Activated T-cell treated with anti-CD3 and anti-CD28 coated beads, Interleukin-2, amount 50 U/mL, for 1 hour (primary cell): Measurements from ENCODE around the gene SLC22A4.

Experiments
- DNase-seq: peaks from one replicate; pipeline ENCODE4 v3.0.0-alpha.2; 2020

Gene SLC22A4

DNA sequence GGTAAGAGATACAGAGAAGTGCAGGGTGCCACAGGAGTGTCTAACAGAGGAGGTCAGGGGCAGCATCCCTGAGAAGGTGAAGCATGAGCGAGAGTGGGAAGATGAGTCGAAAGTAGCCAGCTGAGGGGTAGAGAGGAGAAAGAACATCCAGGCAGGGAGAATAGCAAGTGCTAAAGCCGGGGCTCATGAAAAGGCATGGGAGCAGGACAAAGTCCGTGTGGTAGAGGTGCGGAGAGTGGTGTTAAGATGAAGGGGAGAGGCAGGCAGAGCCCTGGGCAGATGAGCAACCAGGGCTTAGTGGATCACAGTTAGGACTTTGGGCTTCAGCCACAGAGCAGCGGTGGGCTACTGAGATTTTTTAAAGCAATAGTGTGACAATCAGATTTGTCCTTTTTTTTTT lies 85.9 kb downstream of the SLC22A4 start:
- no peak for DNase-seq

DNA sequence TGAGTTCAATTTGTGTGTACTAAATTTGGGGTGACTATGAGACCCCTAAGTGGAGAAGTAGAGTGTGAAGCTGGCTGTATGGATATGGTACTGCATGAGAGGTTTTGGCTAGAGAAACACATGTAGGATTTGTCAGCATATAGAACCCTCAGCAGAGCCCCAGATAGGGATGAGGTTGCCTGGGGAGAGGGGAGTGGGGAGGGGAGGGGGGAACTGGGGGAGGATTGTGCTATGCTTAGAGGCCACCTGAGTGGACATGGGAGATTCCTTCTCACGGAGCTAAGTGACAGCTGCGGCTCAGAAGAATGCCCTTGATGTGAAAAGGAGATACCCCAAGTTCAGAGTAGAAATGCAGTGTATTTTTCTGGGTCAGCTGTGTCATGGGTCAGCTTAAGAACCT lies 86.5 kb downstream of the SLC22A4 start:
- DNase-seq, result no peak

DNA sequence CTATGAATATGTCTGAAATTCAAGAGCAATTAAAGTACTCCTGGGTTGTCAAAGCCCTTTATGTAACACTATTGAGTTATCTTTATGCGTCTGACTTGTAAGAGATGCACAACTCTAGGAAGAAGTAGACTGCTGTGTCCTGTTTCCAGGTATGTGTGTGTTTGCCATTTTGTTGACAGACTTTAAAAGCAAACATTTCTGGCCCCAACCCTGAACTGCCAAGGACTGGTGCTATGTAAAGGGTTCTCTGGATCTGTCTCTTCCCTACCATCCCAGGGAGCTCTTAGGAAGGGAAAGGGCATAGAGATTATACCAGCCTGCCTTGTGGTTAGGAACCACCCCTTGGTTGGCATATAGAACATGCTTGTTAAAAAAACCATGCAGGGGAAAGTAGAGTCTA lies 87.4 kb downstream of the SLC22A4 start:
- no peak for DNase-seq

DNA sequence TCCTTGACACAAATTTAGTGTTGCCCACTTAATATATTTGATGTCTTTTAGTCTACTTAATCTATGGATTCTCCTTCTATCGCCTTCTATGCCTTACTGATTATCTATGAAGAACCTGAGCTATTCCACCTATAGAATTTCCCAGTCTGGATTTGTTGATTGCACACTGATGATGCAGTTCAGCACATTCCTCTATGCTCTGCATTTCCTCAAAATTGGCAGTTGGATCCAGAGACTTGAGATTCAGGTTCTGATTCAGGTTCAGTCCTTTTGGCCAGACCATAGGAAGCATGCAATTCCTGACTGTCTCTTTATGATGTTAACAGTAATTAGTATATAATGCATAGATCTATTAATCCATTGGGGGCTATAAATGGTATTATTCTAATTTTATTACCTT lies 89.1 kb downstream of the SLC22A4 start:
- DNase-seq, result no peak

DNA sequence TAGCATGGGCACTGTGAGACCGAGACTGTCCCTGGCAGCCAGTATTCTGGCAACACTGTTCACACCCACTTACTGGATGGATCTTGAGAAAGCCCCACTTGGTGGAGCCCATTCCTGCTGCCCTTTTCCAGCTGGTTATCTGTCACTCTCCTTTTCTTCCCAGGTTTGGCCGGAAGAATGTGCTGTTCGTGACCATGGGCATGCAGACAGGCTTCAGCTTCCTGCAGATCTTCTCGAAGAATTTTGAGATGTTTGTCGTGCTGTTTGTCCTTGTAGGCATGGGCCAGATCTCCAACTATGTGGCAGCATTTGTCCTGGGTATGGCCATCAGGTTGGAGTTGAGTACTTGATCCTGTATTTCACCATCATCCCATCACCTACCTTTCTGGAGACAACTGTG lies 89.8 kb downstream of the SLC22A4 start:
- DNase-seq, result no peak

DNA sequence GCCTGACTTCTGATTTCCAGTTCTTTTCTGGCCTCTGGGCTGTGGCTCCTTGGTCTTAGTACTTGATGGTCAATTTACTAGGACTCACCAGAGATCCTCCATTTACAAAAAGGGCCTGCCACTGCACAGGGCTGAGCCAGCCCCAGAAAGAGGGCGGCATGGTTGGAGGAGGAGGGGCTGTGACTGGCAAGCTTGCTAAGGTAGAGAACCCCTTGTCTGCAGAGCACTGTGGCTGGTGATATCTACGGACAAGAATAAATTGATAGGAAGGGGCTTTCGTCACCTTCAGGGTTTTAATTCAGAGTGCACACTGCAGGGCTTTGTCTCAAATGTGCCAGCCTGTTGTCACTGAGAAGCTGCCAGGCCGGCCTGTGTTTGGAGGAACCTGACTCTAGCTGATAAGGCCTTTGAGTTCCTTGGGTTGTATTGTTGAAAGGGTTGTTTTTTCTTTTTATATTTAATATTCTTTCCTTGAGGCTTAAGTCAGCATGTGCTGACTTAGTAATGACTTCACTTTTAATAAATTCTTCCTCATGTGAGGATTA lies 90.4 kb downstream of the SLC22A4 start:
- no peak for DNase-seq

DNA sequence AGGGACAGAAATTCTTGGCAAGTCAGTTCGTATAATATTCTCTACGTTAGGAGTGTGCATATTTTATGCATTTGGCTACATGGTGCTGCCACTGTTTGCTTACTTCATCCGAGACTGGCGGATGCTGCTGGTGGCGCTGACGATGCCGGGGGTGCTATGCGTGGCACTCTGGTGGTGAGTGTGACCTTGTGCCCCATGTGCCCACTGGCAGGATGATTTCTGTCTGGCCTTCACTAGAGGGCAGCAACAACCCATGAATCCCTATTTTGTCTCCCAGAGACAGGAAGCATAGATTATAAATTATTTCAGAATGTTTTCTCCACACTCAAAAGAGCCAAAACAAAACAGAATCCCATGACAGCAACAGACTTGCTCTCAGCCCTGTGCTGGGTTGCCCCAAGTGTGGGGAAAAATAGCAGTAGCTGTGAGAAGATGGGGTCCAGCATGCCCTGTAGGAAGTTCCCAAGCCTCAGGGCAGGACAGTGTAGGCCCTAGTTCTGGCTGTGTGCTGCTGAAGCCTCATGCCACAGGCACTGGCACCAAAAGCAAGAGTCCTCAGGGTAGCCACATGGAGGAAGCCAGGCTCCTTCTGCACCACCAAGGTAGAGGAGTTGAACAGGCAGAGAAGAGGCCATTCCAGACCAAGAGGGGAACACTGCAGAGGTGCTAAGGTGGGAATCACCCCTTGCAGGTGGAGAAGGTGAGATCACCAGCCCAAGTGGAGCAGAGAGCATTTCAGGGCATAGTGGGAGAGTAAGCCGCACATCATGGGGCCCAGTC lies 91.3 kb downstream of the SLC22A4 start:
- peak; percentile 64 for DNase-seq

DNA sequence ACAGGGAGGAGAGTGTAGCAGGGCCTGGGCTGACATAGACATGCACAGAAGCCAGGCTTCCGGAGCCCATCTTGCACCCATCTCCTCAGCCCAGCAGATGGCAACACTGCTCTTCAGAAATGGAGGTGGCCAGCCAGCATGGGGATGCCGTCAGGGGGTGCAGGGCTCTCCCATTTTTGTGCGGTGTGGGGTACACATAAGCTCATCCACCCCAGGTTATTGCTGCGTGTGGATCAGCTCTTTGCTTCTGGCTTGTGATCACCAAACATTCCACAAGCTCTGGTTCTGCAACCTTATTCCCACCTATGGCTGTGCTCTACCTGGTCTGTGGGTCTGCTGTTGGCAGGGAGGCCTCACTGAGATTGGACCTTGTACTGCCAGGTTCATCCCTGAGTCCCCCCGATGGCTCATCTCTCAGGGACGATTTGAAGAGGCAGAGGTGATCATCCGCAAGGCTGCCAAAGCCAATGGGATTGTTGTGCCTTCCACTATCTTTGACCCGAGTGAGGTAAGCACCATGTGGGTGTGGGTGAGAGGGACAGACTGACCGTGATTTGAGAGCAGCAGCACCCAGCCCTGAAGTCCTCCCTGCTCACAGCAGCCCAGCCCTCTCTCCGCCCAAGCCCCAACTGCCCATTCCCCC lies 92.6 kb downstream of the SLC22A4 start:
- peak; percentile 79 for DNase-seq

DNA sequence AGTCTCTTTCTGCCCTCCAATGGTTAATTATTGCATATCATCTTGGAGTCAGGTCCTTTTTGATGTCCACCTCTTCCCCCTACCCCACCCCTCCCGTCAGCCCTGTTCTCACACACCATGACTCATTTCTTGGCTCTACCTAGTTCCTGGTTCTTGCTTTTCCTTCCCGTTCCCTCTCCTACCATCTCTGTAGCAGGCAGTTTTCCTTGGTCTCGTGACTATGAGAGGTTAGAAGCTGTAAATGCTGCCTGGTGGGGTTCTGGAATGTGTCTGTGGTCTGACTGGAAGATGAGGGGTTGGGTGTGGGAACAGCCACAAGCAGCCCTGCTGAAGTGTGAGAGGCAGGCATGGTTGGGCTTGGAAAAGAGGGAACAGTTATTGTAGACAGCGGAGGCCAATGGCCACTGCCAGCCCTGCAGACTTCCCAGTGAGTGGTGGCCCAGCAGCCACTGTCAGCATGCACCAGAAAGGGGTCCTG lies 93.5 kb downstream of the SLC22A4 start:
- no peak for DNase-seq

DNA sequence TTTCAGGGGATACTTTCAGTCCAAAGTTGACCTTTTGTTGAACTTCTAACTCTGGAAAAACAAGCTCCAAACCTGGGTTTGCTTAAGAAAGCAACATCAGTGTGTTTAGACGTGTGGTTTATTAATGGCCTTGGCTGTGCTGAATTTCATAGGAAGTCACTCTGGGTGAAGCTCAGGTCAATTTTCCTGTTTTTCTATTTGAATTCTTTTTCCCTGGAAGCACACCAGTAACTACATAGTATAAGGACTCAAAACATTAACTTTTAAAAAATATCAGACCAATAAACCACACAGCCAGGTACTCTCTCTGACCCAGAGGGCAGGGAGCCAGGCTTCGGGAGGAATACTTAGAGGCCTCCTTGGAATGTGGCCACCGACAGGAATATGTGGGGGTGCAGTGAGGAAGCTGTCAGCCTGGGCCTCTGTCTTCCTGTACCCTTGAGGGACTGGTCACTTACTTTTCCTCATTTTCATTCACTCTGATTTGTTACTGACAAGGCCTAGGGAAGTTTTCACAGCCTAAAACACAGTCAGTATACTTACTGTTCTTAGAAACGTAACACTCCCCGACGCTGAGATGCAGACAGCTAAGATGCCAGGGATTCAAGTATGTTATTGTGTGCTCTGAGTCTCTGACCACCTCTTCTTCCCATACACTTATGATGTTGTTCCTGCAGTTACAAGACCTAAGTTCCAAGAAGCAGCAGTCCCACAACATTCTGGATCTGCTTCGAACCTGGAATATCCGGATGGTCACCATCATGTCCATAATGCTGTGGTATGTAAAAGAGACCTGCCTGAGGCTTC lies 94.3 kb downstream of the SLC22A4 start:
- no peak for DNase-seq

DNA sequence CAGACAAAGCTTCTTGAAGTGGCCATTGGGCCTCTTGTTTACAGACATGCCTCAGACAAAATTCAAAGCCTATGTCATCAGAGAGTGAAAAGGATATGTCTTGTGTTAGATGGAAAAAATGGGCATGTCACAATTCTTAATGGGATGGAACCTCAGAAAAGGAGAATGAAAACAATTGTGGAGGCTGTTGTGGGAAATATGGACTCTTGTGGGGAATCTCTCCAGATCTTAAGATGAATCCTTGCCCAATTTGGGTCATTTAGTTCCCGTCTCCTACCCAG lies 94.8 kb downstream of the SLC22A4 start:
- no peak for DNase-seq

DNA sequence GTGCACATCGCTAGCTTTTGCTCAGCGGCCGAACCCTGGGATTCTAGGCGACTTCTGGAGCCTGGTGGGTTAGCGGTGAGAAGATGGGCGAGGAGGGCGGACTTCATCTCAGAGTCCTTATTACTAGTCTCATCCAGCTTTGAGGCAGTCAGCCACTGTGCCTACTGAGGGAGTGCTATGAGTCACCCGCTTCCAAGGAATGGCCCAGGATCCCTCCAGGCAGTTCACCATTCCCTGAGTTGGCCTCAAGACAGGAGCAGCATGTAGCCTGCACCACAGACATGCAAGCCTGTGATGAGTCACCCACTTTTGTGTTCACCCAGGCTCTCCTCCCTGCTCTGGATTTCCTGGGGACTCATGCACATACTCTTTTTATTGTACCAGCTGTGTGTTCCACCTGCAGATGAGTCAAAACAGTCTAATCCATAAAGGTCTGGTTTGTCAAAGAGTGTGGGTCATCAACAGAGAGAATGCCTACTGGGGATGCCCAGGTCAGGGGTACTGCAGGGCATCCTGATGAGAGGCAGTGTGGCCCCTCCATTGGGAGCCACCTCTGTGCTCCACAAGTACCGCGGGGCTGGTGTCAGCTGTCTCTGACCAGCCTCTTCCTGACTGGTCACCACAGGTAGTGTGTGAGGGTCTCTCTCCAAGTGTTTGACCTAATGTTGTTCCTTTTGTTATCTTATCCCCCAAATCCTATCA lies 95.5 kb downstream of the SLC22A4 start:
- DNase-seq, result no peak

DNA sequence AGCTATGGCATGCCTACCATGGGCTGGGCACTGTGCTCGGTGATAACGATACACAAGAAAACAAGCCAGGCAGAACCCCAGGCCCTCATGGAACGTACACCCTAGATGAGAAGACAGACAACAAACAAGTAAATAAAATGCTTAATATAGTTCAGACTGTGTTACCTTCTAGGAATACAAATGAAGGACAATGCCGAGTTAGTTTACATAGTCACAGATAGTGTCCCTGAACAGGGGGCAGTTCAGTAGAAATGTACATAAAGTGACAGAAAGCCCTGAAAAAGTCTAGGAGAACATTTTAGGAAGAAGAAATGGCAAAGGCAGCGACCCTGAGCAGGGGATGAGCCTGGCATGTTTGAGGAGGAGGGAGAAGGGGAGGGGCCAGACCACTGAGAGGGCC lies 97.1 kb downstream of the SLC22A4 start:
- DNase-seq, result no peak

DNA sequence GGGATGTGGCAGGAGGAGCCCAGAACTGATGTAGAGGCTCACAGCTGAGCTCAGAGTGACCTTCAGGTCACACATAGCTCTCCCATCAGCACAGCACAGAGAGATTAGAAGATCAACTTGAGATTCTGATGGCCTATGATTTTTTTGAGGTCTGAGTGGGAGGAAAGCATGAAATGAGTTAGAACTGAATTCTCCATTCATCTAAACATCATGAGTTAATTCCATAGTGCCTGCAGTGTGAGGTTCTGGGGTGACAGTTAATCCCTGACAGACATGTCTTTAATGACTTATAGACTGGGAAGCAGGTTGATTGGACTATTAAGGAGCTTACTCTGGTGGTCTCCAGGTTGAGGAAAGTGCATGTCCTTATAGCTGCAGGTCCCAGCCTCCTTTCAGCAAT lies 97.7 kb downstream of the SLC22A4 start:
- DNase-seq, result no peak

DNA sequence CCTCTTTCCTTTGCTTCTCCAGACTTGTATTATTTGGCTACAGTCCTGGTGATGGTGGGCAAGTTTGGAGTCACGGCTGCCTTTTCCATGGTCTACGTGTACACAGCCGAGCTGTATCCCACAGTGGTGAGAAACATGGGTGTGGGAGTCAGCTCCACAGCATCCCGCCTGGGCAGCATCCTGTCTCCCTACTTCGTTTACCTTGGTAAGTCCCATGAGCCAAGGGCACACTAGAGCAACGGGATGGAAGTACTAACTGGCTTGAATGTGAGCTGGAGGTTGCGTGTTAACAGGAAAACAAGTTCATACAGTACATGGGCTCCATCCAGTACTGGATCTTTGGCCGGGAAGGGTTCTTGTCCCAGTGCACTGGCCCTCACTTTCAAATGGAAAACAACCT lies 98.2 kb downstream of the SLC22A4 start:
- DNase-seq, result no peak

DNA sequence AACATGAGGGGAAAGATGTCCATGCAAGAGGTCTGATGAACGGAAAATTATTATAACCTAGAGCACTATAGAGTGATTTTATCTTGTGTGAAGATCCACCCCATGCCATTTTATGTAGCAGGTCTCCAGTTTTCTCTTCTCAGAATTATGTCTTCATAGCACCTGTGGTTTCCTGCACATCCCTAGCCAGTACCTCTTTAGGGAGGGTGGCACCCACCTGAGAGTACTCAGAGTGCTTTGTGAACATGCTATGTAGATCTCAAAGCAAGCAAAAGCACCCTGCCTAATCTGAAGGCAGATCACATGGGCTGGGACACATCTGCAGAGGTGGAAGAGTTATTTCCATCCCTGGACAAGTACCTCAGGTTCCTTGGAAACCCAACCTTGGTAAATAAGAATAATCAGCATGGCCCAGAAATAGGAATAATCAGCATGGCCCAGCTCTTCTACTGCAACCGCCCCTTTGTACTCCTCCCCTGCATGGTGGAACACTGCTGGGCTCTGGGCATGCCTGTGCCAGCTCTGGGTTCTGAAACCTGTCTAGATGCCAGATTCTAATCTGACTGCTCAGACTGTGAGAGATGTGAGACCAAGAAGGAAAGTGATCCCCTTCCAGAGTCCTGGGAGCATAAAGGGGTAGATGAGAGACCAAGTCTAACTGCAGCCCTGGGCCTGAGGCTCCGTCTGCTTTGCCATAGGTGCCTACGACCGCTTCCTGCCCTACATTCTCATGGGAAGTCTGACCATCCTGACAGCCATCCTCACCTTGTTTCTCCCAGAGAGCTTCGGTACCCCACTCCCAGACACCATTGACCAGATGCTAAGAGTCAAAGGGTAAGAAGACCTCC lies 99.0 kb downstream of the SLC22A4 start:
- no peak for DNase-seq
